Heart left ventricle (tissue), 16 donors: ENCODE measurements around the gene CIRBP. TPM values are rescaled to one million over a fixed set of nuclear protein-coding genes. Genes with fewer than 3 reads are reported as not detected.
A peak's percentile ranks its signal among the peaks of the same experiment; 100 is the strongest.

Source experiments
- ATAC-seq, 4 donors: fragments of 200-7000 bp; cut with Tn5 transposase; one replicate each; pipeline ENCODE4 v1.9.1; 2020 to 2022; ENCODE audit warnings: moderate library complexity in 4 of 4, mild to moderate bottlenecking in 3 of 4, moderate number of reproducible peaks in 1 of 4
- DNase-seq, 5 donors: peaks; one replicate each; pipeline ENCODE4 v3.0.0-alpha.2; 2020
- H3K27ac ChIP-seq, 12 donors: fragments of 200-600 bp; sonication (generic) in 4 of 12; one replicate each; pipeline versions ENCODE4 v1.5.0 to v1.8.0; 2016 to 2022; ENCODE audit warnings: mild to moderate bottlenecking in 2 of 12
- H3K27me3 ChIP-seq, 9 donors: fragments of 200-600 bp; sonication (generic) in 2 of 9; one replicate each; pipeline versions ENCODE4 v1.5.1 to v1.8.0; 2016 to 2022; ENCODE audit warnings: mild to moderate bottlenecking in 3 of 9
- H3K36me3 ChIP-seq, 9 donors: fragments of 200-600 bp; sonication (generic) in 2 of 9; one replicate each; pipeline versions ENCODE4 v1.5.0 to v1.8.0; 2018 to 2022; ENCODE audit warnings: mild to moderate bottlenecking in 2 of 9
- H3K4me1 ChIP-seq, 12 donors: fragments of 200-600 bp; sonication (generic) in 4 of 12; one replicate each; pipeline versions ENCODE4 v1.5.0 to v1.8.0; 2016 to 2022; ENCODE audit warnings: mild to moderate bottlenecking in 3 of 12
- H3K4me3 ChIP-seq, 12 donors: fragments of 200-600 bp; sonication (generic) in 4 of 12; one replicate each; pipeline versions ENCODE4 v1.5.0 to v1.8.0; 2017 to 2022; ENCODE audit warnings: mild to moderate bottlenecking in 9 of 12, moderate library complexity in 4 of 12
- H3K9me3 ChIP-seq, 12 donors: fragments of 200-600 bp; sonication (generic) in 4 of 12; one replicate each; pipeline versions ENCODE4 v1.5.0 to v1.8.0; 2016 to 2022; ENCODE audit warnings: mild to moderate bottlenecking in 1 of 12
- CTCF ChIP-seq, 12 donors: fragments of 200-600 bp; sonication (generic) in 4 of 12; IDR thresholded peaks; one replicate each; pipeline versions ENCODE4 v1.5.0 to v1.8.0; 2018 to 2022; ENCODE audit warnings: antibody characterized with exemption in 12 of 12, mild to moderate bottlenecking in 5 of 12
- POLR2A ChIP-seq, 2 donors: fragments of 450-650 bp; IDR thresholded peaks; one replicate each; pipeline ENCODE4 v1.6.1; 2017; ENCODE audit warnings: antibody characterized with exemption in 2 of 2, mild to moderate bottlenecking in 2 of 2, moderate library complexity in 2 of 2
- WGBS, 4 donors: extraction: QIAGEN DNeasy Blood & Tissue Kit in 2 of 4; methylation state at CpG; one replicate each; pipeline versions ENCODE4 v1.1.5 to v1.1.7; 2013 to 2018; 5-methylcytosine and 5-hydroxymethylcytosine counted together
- intact Hi-C, 10 donors: fragments of 100-400 bp; cut with DNase I; formaldehyde crosslinking; loops; one replicate each; pipeline versions ENCODE4 v1.11.1 to v1.14.2; 2022
- polyA plus RNA-seq, 2 donors: library from polyadenylated mRNA; stranded (reverse); fragments of 200-250 nt; gene quantifications; one replicate each; pipeline ENCODE4 v1.2.3, GENCODE V29; 2013
- total RNA-seq, 9 donors: library from RNA; depleted of rRNA in 2 of 9; stranded (reverse); fragments of >200 nt in 2 of 9; fragmentation: NEBNext Ultra II Directional in 3 of 9; extraction: Animal tissue kit (Norgen Biotek cat#: 25700) in 3 of 9; gene quantifications; one replicate each; pipeline versions ENCODE4 v1.1.0 to v1.2.4, GENCODE V29; 2016 to 2023
- donor health status: ischemic (EF 13 %, LVEDD 7.1; RV severe dilation, severe dysfunction).
- donor health status: healthy with polysubstance abuse.
- donor health status: DM: no; HTN: yes; CAD: no.
- donor health status: DM: no; HTN: no; CAD: no.
- donor health status: ischemic (EF 25% LVEDD 6.9; RV normal size, moderate dysfunction).
- donor health status: ischemic (EF 25% LVEDD 5.7; RV mildly dilated, moderate dysfunction).
- donor health status: healthy.
- donor health status: DM: yes; HTN: yes; CAD: no.
- donor health status: ischemic (EF 35%, LVEDD 5.7; RV mildly dilated, moderate dysfunction).
- donor health status: nonischemic (EF 11% LVEDD 7.7; RV severe dilation, severe dysfunction).
- donor health status: DM: yes; HTN: yes; CAD: no.
- donor health status: PGD.
- donor health status: ischemic (EF 29% LVEDD 5.4; RV normal size, mild dysfunction).
- donor health status: nonischemic (EF 23%, LVEDD 6.1; RV moderate dilation, normal function).

Gene CIRBP
- total and polyA plus RNA-seq, 11 donors: 149 to 425 (median 269) TPM

- no peak for ATAC-seq
- no peaks in the 10 kb centered on the region for H3K9me3 ChIP-seq
- peak overlapping the region in 9 of 12 donors; percentile 26 to 60 (median 50) for H3K4me3 ChIP-seq
- H3K27ac ChIP-seq: no peak overlapping the region
- intact Hi-C loops: no loop called here
- WGBS, 4 donors: 79 to 85% (median 84%) methylated on average over 12 of the region's 12 CpGs
- H3K4me1 ChIP-seq: peaks cover 0 to 14% (median 7%) of the 10 kb centered on the region in 12 donors
- no peak for DNase-seq
- no peak for TF ChIP-seq POLR2A (IDR thresholded peaks at IDR 0.05)
- no peak for TF ChIP-seq CTCF (IDR thresholded peaks at IDR 0.05)
- peaks cover 0 to 43% (median 13%) of the 10 kb centered on the region in 9 donors for H3K27me3 ChIP-seq
- no peaks in the 10 kb centered on the region for H3K36me3 ChIP-seq
Measured at GRCh38 chr19:1324249-1324805, 55.2 kb downstream of the CIRBP start.

Other genes with a start within 250 kb of the CIRBP start
- gene TMEM259, start 248.2 kb upstream of the CIRBP start, total RNA-seq: 100 to 1,000 TPM in 7 of 9 donors, 10 to 100 TPM in 2; 95.1 to 189 (median 112) TPM
- 100 to 1,000 TPM; 131 to 148 TPM for gene TMEM259, start 248.2 kb upstream of the CIRBP start, polyA plus RNA-seq
- gene RNU6-2, start 247.8 kb upstream of the CIRBP start, total RNA-seq: not detected
- not detected for gene RNU6-2, start 247.8 kb upstream of the CIRBP start, polyA plus RNA-seq
- 10 to 100 TPM; 26.2 to 98.5 (median 61.6) TPM for gene CNN2, start 242.7 kb upstream of the CIRBP start, total RNA-seq
- gene CNN2, start 242.7 kb upstream of the CIRBP start, polyA plus RNA-seq: 10 to 100 TPM; 43.8 to 45.3 TPM
- 10 to 100 TPM in 4 of 9 donors, 1 to 10 TPM in 5; 5.9 to 12.4 (median 9.2) TPM for gene ABCA7, start 229.2 kb upstream of the CIRBP start, total RNA-seq
- 1 to 10 TPM; 2.9 to 8.8 TPM for gene ABCA7, start 229.2 kb upstream of the CIRBP start, polyA plus RNA-seq
- 10 to 100 TPM in 3 of 9 donors, 1 to 10 TPM in 6; 1.6 to 38.2 (median 5.1) TPM for gene ARHGAP45, start 202.2 kb upstream of the CIRBP start, total RNA-seq
- gene ARHGAP45, start 202.2 kb upstream of the CIRBP start, polyA plus RNA-seq: 1 to 10 TPM; 4.1 to 4.7 TPM
- gene POLR2E, start 174.0 kb upstream of the CIRBP start, total RNA-seq: 100 to 1,000 TPM; 116 to 220 (median 139) TPM
- 100 to 1,000 TPM; 161 to 209 TPM for gene POLR2E, start 174.0 kb upstream of the CIRBP start, polyA plus RNA-seq
- gene GPX4, start 165.3 kb upstream of the CIRBP start, total RNA-seq: 100 to 1,000 TPM; 251 to 590 (median 289) TPM
- 100 to 1,000 TPM; 377 to 558 TPM for gene GPX4, start 165.3 kb upstream of the CIRBP start, polyA plus RNA-seq
- gene SBNO2, start 95.1 kb upstream of the CIRBP start, total RNA-seq: 10 to 100 TPM in 8 of 9 donors, 1 to 10 TPM in 1; 9.9 to 78.9 (median 20.0) TPM
- 10 to 100 TPM; 10.1 to 18.7 TPM for gene SBNO2, start 95.1 kb upstream of the CIRBP start, polyA plus RNA-seq
- gene STK11, start 63.6 kb upstream of the CIRBP start, total RNA-seq: 10 to 100 TPM; 44.7 to 92.0 (median 50.7) TPM
- 10 to 100 TPM; 49.1 to 56.4 TPM for gene STK11, start 63.6 kb upstream of the CIRBP start, polyA plus RNA-seq
- 1 to 10 TPM in 6 of 9 donors, under 1 TPM in 3; 0.60 to 2.2 (median 1.8) TPM for gene CBARP, start 31.3 kb upstream of the CIRBP start, total RNA-seq
- 1 to 10 TPM; 1.0 to 1.6 TPM for gene CBARP, start 31.3 kb upstream of the CIRBP start, polyA plus RNA-seq
- gene ATP5F1D, start 27.6 kb upstream of the CIRBP start, total RNA-seq: 100 to 1,000 TPM; 201 to 584 (median 450) TPM
- 1,000 to 10,000 TPM in 1 of 2 donors, 100 to 1,000 TPM in 1; 459 to 1,034 TPM for gene ATP5F1D, start 27.6 kb upstream of the CIRBP start, polyA plus RNA-seq
- gene MIDN, start 20.7 kb upstream of the CIRBP start, total RNA-seq: 100 to 1,000 TPM in 1 of 9 donors, 10 to 100 TPM in 8; 25.8 to 115 (median 60.5) TPM
- gene MIDN, start 20.7 kb upstream of the CIRBP start, polyA plus RNA-seq: 10 to 100 TPM; 31.5 to 33.6 TPM
- 10 to 100 TPM; 11.6 to 46.7 (median 18.7) TPM for gene FAM174C, start 6.2 kb downstream of the CIRBP start, total RNA-seq
- gene FAM174C, start 6.2 kb downstream of the CIRBP start, polyA plus RNA-seq: 10 to 100 TPM; 23.8 to 56.4 TPM
- not detected for gene EFNA2, start 16.5 kb downstream of the CIRBP start, total RNA-seq
- not detected for gene EFNA2, start 16.5 kb downstream of the CIRBP start, polyA plus RNA-seq
- gene NDUFS7, start 114.6 kb downstream of the CIRBP start, total RNA-seq: 100 to 1,000 TPM; 205 to 717 (median 336) TPM
- gene NDUFS7, start 114.6 kb downstream of the CIRBP start, polyA plus RNA-seq: 100 to 1,000 TPM; 251 to 634 TPM
- gene GAMT, start 132.2 kb downstream of the CIRBP start, total RNA-seq: 100 to 1,000 TPM in 1 of 9 donors, 10 to 100 TPM in 8; 35.9 to 167 (median 62.5) TPM
- 100 to 1,000 TPM in 1 of 2 donors, 10 to 100 TPM in 1; 21.9 to 180 TPM for gene GAMT, start 132.2 kb downstream of the CIRBP start, polyA plus RNA-seq
- 100 to 1,000 TPM in 1 of 9 donors, 10 to 100 TPM in 8; 36.8 to 124 (median 78.5) TPM for gene DAZAP1, start 138.3 kb downstream of the CIRBP start, total RNA-seq
- gene DAZAP1, start 138.3 kb downstream of the CIRBP start, polyA plus RNA-seq: 100 to 1,000 TPM in 1 of 2 donors, 10 to 100 TPM in 1; 65.8 to 128 TPM
- gene RPS15, start 169.1 kb downstream of the CIRBP start, total RNA-seq: 1,000 to 10,000 TPM in 2 of 9 donors, 100 to 1,000 TPM in 7; 468 to 2,348 (median 669) TPM
- 1,000 to 10,000 TPM; 2,165 to 2,683 TPM for gene RPS15, start 169.1 kb downstream of the CIRBP start, polyA plus RNA-seq
- gene APC2, start 180.8 kb downstream of the CIRBP start, total RNA-seq: under 1 TPM in 8 of 9 donors, not detected in 1; 0.04 to 0.72 (median 0.14) TPM
- under 1 TPM; 0.07 to 0.08 TPM for gene APC2, start 180.8 kb downstream of the CIRBP start, polyA plus RNA-seq
- gene C19orf25, start 209.9 kb downstream of the CIRBP start, total RNA-seq: 10 to 100 TPM in 8 of 9 donors, 1 to 10 TPM in 1; 9.4 to 29.2 (median 15.7) TPM
- gene C19orf25, start 209.9 kb downstream of the CIRBP start, polyA plus RNA-seq: 10 to 100 TPM; 27.6 to 27.8 TPM
- gene PCSK4, start 221.0 kb downstream of the CIRBP start, total RNA-seq: 1 to 10 TPM in 6 of 9 donors, under 1 TPM in 3; 0.31 to 1.9 (median 1.7) TPM
- under 1 TPM; 0.83 to 0.91 TPM for gene PCSK4, start 221.0 kb downstream of the CIRBP start, polyA plus RNA-seq
- gene REEP6, start 221.8 kb downstream of the CIRBP start, total RNA-seq: 1 to 10 TPM; 1.9 to 6.0 (median 3.5) TPM
- gene REEP6, start 221.8 kb downstream of the CIRBP start, polyA plus RNA-seq: 1 to 10 TPM; 3.6 to 4.1 TPM
- 10 to 100 TPM; 24.4 to 53.6 (median 33.9) TPM for gene ADAMTSL5, start 243.7 kb downstream of the CIRBP start, total RNA-seq
- gene ADAMTSL5, start 243.7 kb downstream of the CIRBP start, polyA plus RNA-seq: 10 to 100 TPM; 20.8 to 25.5 TPM